Measurements from ENCODE around the gene NR2F1-AS1.

The NR2F1-AS1 gene

GRCh38 chr5:93602241-93603077 lies 21.4 kb upstream of the NR2F1-AS1 start:
- no peak for DNase-seq (ENCODE audit: extremely low read depth, low read depth)
- no peak for TF ChIP-seq CTCF (IDR thresholded peaks at IDR 0.05; ENCODE audit: low read depth, low read length)

DNA sequence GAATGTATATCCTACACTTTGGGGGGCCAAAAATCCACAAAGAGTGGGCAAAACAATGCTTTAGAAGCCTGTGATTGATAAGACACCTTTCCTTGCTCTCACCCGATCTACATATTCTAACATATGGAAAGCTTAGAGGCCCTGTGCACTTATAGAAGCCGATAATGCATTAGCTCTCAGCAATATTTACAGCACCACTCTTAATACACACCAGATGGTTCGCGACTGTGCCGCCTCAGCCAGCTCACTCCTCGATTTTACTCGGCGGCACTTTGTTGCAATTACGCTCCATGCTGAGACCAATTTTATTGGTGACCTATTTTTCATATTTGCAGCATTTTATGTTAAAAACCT lies 20.8 kb upstream of the NR2F1-AS1 start:
- DNase-seq (ENCODE audit: extremely low read depth, low read depth), result no peak
- no peak for TF ChIP-seq CTCF (IDR thresholded peaks at IDR 0.05; ENCODE audit: low read depth, low read length)

- no peak for TF ChIP-seq CTCF (IDR thresholded peaks at IDR 0.05; ENCODE audit: low read depth, low read length)
- DNase-seq (ENCODE audit: extremely low read depth, low read depth), result no peak
Measured at GRCh38 chr5:93601071-93601801, 20.2 kb upstream of the NR2F1-AS1 start.

- no peak for TF ChIP-seq CTCF (IDR thresholded peaks at IDR 0.05; ENCODE audit: low read depth, low read length)
- DNase-seq (ENCODE audit: extremely low read depth, low read depth), result no peak
Measured at GRCh38 chr5:93600409-93601070, 19.5 kb upstream of the NR2F1-AS1 start.

- TF ChIP-seq CTCF (IDR thresholded peaks at IDR 0.05; ENCODE audit: low read depth, low read length), result no peak
- DNase-seq (ENCODE audit: extremely low read depth, low read depth), result no peak
Measured at GRCh38 chr5:93599399-93600120, 18.5 kb upstream of the NR2F1-AS1 start.

DNA sequence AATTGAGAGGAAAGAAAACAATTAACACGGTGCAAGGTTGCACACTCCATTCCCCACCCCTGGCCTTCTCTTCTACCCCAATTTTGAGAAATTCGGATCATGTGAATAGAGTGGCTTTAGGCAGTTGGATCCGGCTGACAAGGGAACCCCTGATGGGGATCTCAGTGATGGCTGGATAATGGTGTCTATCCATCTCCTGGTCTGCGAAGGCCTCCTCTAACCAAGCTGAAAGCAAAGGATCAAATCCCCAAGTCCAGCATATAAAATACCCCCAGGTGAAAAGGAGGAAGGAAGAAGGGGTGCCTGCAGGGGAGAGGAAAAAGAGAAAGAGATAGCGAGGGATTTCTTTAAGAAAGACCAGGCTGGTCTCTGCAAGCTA lies 18.0 kb upstream of the NR2F1-AS1 start:
- no peak for DNase-seq (ENCODE audit: extremely low read depth, low read depth)
- TF ChIP-seq CTCF (IDR thresholded peaks at IDR 0.05; ENCODE audit: low read depth, low read length), result no peak

Measured in AG09319 (cell line).